Measurements from ENCODE around the gene LY86. TPM values are rescaled to one million over a fixed set of nuclear protein-coding genes. Genes with fewer than 3 reads are reported as not detected.

LY86 gene
- polyA plus RNA-seq, 1 of the 3 experiments (the other 2 are of a cell fraction), result not detected

- Histone ChIP-seq H4K20me1 (ENCODE audit: insufficient read depth) (no peaks in the 10 kb centered on the region), H3K4me2 (no peak overlapping the region), H3K4me3 (ENCODE audit: low read depth in 2 of 2, low read length in 1 of 2) (no peak overlapping the region), H3K9ac (no peak overlapping the region), H3F3A (replicated peaks; ENCODE audit: insufficient read depth) (no peaks in the 10 kb centered on the region), H3K27me3 (ENCODE audit: insufficient read depth) (no peaks in the 10 kb centered on the region), H3K79me2 (ENCODE audit: insufficient read depth) (no peaks in the 10 kb centered on the region), H3K27ac (ENCODE audit: low read depth in 2 of 2, low read length in 1 of 2) (no peak overlapping the region), H3K9me2 (no peaks in the 10 kb centered on the region), H3K36me3 (replicated peaks in 1 of 2; ENCODE audit: control insufficient read depth in 1 of 2, insufficient read depth in 2 of 2, low read length in 1 of 2) (no peaks in the 10 kb centered on the region), H2AFZ (ENCODE audit: low read depth) (no peak overlapping the region), H3K9me3 (no peaks in the 10 kb centered on the region), H3K4me1 (ENCODE audit: control insufficient read depth in 1 of 2, insufficient read depth in 2 of 2, low read depth in 1 of 2, low read length in 1 of 2) (peaks cover 0 to 9% of the 10 kb centered on the region in 2 experiments; a peak in 1 of 4 replicates)
- POLR2A ChIA-PET, result no interaction called here
- 42% methylated on average over 10 of the region's 10 CpGs for WGBS (ENCODE audit: low lambda C conversion rate)
- DNase-seq, result no peak
- CTCF ChIA-PET, result interaction anchor here (1.5 kb wide), 1 partner anchor 13 kb away, joined by 7 read pairs; no protein-coding TSS in a partner anchor
- TF ChIP-seq CTCF (IDR thresholded peaks at IDR 0.05), result no peak
- no peak for TF ChIP-seq SIN3A (IDR thresholded peaks at IDR 0.05; ENCODE audit: borderline replicate concordance, low read depth, low read length)
- TF ChIP-seq TEAD4 (IDR thresholded peaks at IDR 0.05; ENCODE audit: borderline replicate concordance, insufficient read depth), result no peak
- no peak for TF ChIP-seq USF1 (IDR thresholded peaks at IDR 0.05; ENCODE audit: borderline replicate concordance, low read depth)
- TF ChIP-seq EP300 (IDR thresholded peaks at IDR 0.05; ENCODE audit: borderline replicate concordance in 1 of 2, low read depth in 1 of 2, low read length in 1 of 2), result no peak
- no peak for TF ChIP-seq JUND (IDR thresholded peaks at IDR 0.05)
- TF ChIP-seq TAF1 (IDR thresholded peaks at IDR 0.05; ENCODE audit: borderline replicate concordance, low read depth, low read length), result no peak
- no peak for TF ChIP-seq NRF1 (IDR thresholded peaks at IDR 0.05; ENCODE audit: low read depth, low read length)
- no peak for TF ChIP-seq CHD2 (IDR thresholded peaks at IDR 0.05; ENCODE audit: low read length, partially characterized antibody)
- no peak for TF ChIP-seq POLR2AphosphoS5 (IDR thresholded peaks at IDR 0.05; ENCODE audit: low read depth, low read length)
- no peak for TF ChIP-seq RXRA (IDR thresholded peaks at IDR 0.05; ENCODE audit: borderline replicate concordance, low read depth)
- TF ChIP-seq FOSL2 (IDR thresholded peaks at IDR 0.05; ENCODE audit: borderline replicate concordance, low read depth), result no peak
- no peak for TF ChIP-seq RFX5 (IDR thresholded peaks at IDR 0.05; ENCODE audit: low read length)
- no peak for TF ChIP-seq MEF2A (IDR thresholded peaks at IDR 0.05; ENCODE audit: borderline replicate concordance, low read depth)
- no peak for TF ChIP-seq RAD21 (IDR thresholded peaks at IDR 0.05; ENCODE audit: low read length)
- no peak for TF ChIP-seq ELF1 (IDR thresholded peaks at IDR 0.05)
- TF ChIP-seq EZH2phosphoT487 (IDR thresholded peaks at IDR 0.05; ENCODE audit: borderline replicate concordance, low read depth), result no peak
- no peak for TF ChIP-seq PBX3 (IDR thresholded peaks at IDR 0.05)
- no peak for TF ChIP-seq NFIC (IDR thresholded peaks at IDR 0.05; ENCODE audit: borderline replicate concordance)
- no peak for TF ChIP-seq FOXJ3 (CRISPR knock-in tag; IDR thresholded peaks at IDR 0.05)
Observed at GRCh38 chr6:6663421-6664135, 75.1 kb downstream of the LY86 start.
